Hepatocyte (in vitro differentiated cells): ENCODE data around the gene NRG3.

Source experiments
- CTCF ChIP-seq: fragments of 200-600 bp; sonication (generic); IDR thresholded peaks from 2 replicates; pipeline ENCODE4 v1.5.1; 2016; ENCODE audit warnings: antibody characterized with exemption, mild to moderate bottlenecking; ENCODE audit not compliant: poor library complexity
- EZH2phosphoT487 ChIP-seq: fragments of 200-600 bp; sonication (generic); IDR thresholded peaks from one replicate; pipeline ENCODE4 v1.6.1; 2018; ENCODE audit warnings: antibody characterized with exemption, mild to moderate bottlenecking, low read depth, moderate library complexity; ENCODE audit not compliant: unreplicated experiment, severe bottlenecking

GRCh38 chr10:82847242-82847641 is 972.2 kb downstream of the NRG3 start:
- TF ChIP-seq CTCF, result no peak
- no peak for TF ChIP-seq EZH2phosphoT487
